Measurements from ENCODE around the gene ATP10B.

Gene ATP10B

GRCh38 chr5:160547061-160547460, 304.9 kb downstream of the ATP10B start:
- DNase-seq = no peak

- no peak for DNase-seq
Observed at GRCh38 chr5:160545832-160546231, 306.2 kb downstream of the ATP10B start.

GRCh38 chr5:160543395-160543794, 308.6 kb downstream of the ATP10B start:
- no peak for DNase-seq

DNA sequence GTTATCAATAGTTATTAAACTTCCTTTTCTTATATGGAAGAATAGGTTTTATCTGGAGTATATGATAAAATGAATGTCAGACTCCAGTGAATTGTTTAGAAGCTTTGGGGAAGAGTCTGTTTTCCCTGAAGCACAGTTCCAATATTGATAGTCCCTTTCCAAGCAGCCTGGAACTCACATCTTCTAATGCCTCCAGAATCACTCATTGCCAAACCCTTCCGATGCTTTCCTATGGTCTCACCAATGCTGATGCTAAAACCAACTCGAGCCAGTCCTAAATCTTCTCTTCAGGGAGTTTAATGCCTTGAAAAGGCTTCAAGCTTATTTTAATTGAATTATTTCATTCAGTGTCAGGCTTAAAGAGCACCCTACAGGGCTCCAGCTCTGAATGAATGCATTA, 309.2 kb downstream of the ATP10B start:
- no peak for DNase-seq

DNA sequence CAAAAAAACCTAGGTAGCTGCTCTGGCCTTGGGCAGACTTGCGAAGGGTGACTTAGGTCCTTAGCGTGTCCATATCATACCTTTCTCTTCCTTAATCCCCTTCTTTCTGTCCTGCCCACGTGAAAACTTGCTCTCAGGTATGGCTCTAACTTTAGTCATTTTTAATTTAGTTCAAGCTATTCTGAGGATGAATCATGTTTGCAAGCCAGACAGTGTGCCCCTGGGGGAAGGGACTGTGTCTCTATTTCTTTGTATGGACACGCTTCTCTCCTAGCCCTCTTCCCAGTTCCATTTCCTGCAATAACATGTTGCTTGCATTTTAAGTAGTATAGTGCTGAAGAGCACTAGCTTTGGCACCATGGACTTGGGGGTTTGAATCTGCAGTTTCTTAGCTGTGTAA, 309.7 kb downstream of the ATP10B start:
- DNase-seq = no peak

DNA sequence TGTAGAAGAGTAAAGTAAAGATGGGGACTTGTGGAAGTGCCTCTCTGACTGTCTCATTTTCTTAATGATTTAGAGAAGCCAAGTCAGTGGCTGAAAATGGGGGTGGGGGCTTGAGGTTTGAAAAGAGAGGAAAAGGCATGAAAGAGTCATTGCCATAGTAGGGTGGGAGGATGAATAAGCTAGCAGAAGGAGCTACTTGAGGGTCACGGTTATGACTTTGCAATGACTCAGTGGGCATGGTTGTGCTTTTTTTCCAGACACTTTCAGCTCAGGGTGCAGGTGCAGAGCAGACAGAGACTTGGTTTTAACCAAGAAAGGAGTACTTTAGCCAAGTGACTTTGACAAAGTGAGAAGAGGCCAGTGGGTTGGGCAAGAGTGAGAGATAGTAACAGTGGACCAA, 312.6 kb downstream of the ATP10B start:
- DNase-seq = no peak

- no peak for DNase-seq
Observed at GRCh38 chr5:160537940-160538339, 314.1 kb downstream of the ATP10B start.

- DNase-seq = no peak
Observed at GRCh38 chr5:160537116-160537515, 314.9 kb downstream of the ATP10B start.

- DNase-seq = no peak
Observed at GRCh38 chr5:160534914-160535313, 317.1 kb downstream of the ATP10B start.

DNA sequence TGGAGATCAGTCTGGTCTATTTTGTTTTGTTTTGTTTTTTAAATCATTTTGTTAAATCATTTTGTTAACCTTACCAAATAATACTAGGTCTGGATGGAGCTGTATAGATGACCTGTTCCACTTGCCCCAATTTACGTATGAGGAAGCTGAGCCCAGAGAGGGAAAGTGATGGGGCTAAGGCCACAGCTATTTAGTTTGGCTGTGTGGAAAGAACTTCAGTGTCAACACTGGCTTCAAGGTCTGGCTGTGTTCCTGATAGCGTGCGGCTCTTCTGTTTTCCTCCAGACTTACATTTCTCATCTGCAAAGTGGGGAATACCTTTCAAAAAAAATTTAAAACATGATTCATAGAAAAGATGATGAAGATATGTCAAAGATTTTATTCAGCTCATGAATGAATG, 317.9 kb downstream of the ATP10B start:
- no peak for DNase-seq

- DNase-seq = no peak
Observed at GRCh38 chr5:160525471-160526261, 326.3 kb downstream of the ATP10B start.

- DNase-seq = no peak
Observed at GRCh38 chr5:160524827-160525226, 327.2 kb downstream of the ATP10B start.

- DNase-seq = no peak
Observed at GRCh38 chr5:160523502-160524163, 328.4 kb downstream of the ATP10B start.

DNA sequence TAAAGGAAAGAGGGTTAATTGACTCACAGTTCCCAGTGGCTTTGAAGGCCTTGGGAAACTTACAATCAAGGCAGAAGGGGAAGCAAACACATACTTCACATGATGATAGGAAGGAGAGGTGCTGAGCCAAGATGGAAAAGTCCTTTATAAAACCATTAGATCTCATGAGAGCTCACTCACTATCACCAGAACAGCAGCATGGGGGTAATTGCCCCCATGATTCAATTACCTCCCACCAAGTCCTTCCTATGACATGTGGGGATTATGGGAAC, 330.7 kb downstream of the ATP10B start:
- DNase-seq = no peak

- no peak for DNase-seq
Observed at GRCh38 chr5:160520609-160521391, 331.2 kb downstream of the ATP10B start.

DNA sequence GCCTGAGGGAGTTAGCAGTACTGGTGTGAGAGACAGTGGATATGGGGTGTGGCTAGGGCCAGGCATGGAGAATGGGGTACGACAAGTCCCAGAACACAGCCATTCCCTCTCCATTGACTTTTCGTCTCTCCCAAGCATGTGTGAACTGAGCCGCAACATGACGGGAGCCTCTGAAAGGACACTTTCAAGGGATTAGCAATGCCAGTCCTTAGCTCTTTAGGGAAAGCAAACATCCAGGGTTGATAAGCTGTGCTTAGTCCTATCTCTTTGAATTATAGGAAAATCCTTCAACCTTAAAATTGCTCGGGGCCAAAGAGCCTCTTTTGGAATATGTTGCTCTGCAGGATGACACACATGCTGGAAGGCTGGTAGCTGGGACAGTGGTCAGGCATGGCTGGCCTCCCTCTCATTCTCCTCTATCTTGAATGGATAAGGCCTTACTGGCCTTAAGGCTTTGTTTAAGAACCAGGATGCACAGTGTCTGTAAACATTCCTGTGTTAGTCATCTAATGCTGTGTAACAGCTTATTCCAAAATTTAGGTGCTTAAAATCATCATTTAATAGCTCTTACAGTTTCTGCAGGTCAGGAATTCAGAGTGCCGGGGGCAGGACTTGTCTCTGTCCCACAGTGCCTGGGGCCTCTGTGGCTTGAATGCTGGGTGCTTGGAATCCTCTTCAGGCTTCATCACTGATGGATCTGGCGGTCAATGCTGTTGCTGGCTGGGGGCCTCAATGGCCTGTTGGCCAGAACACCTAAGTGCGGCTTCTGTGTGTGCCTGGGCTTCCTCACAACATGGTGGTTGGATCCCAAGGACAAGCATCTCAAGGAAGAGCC, 335.1 kb downstream of the ATP10B start:
- no peak for DNase-seq

DNA sequence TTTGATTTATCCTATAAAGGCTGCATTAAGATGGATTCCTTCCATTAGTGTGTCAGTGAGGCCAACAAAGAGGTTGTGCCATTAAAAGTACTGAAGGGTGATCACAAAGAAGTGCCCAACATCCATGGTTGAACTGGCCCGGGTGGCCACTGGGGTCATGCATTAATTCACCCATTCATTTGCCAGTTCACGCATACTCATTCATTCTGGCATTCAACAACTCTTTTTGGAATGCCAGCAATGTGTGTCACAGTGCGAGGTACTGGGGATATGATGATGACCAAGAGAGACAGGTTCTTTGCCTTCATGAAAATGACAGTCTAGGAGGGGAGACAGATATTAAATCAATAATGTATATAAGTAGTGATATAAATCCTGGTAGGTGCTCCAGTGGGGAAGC, 337.1 kb downstream of the ATP10B start:
- DNase-seq = no peak

DNA sequence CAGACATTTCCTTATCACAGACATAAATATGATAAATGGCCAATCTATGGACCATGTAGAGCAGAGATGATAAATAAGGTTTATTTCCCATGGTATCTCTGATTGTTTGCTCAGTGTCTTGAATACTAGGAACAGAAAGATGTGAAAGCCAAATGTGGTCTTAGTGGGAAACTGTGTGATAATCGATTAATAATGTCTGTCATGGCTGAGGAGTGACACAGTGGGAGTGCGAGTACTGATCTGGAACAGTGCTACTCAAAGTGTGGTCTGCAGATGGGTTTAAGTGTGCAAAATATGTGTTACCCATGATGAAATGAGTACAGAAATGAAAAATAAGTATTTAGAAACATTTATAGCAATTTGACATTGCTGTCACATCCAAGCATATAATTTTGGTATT, 337.8 kb downstream of the ATP10B start:
- DNase-seq = no peak

GRCh38 chr5:160513485-160513884, 338.5 kb downstream of the ATP10B start:
- DNase-seq = no peak
